ENCODE results near the gene COBLL1. TPM values are rescaled to one million over a fixed set of nuclear protein-coding genes. Genes with fewer than 3 reads are reported as not detected.
"Not testable (repeated sequence)": the region's sequence is repeated elsewhere in the genome, so short reads cannot be mapped to it uniquely, and the experiment has no call there.

The COBLL1 gene
- total RNA-seq, 4 donors from 2014 or later, result 41.4 to 66.0 (median 61.9) TPM

GRCh38 chr2:164766216-164766953 lies 75.2 kb downstream of the COBLL1 start:
- Histone ChIP-seq H3K36me3 (no peaks in the 10 kb centered on the region), H3K4me3 (no peak overlapping the region), H3K9me3 (no peaks in the 10 kb centered on the region), H3K27me3 (no peaks in the 10 kb centered on the region), H3K4me1 (peaks cover 0 to 14% (median 9%) of the 10 kb centered on the region in 4 donors), H3K27ac (replicated peaks in 1 of 4) (no peak overlapping the region)
- WGBS, result 97% methylated on average over 4 of the region's 4 CpGs
- intact Hi-C loops (cut with DNase I), result no loop called here
- TF ChIP-seq EP300 (IDR thresholded peaks at IDR 0.05) (no peak), POLR2A (IDR thresholded peaks at IDR 0.05; ENCODE audit: low read depth) (no peak), POLR2AphosphoS5 (IDR thresholded peaks at IDR 0.05) (no peak), CTCF (IDR thresholded peaks at IDR 0.05) (no peak)
- no peak for DNase-seq (ENCODE audit: extremely low spot score)

- Histone ChIP-seq H3K27ac (replicated peaks in 1 of 4) (no peak overlapping the region), H3K36me3 (no peaks in the 10 kb centered on the region), H3K27me3 (no peaks in the 10 kb centered on the region), H3K4me1 (peaks cover 0 to 16% (median 11%) of the 10 kb centered on the region in 4 donors), H3K4me3 (no peak overlapping the region), H3K9me3 (no peaks in the 10 kb centered on the region)
- TF ChIP-seq EP300 (IDR thresholded peaks at IDR 0.05), result no peak
- intact Hi-C loops (cut with DNase I), result no loop called here
- 94% methylated on average over 3 of the region's 3 CpGs for WGBS
- no peak for DNase-seq (ENCODE audit: extremely low spot score)
Measured at GRCh38 chr2:164764996-164765395, 76.6 kb downstream of the COBLL1 start.

- 79% methylated on average over 1 of the region's 1 CpG for WGBS
- intact Hi-C loops (cut with DNase I), result no loop called here
- no peak overlapping the region for H3K27ac ChIP-seq (replicated peaks in 1 of 4)
- H3K36me3 ChIP-seq, result no peaks in the 10 kb centered on the region
- no peak for TF ChIP-seq POLR2A (IDR thresholded peaks at IDR 0.05; ENCODE audit: low read depth)
- TF ChIP-seq CTCF (IDR thresholded peaks at IDR 0.05), result no peak
- H3K4me3 ChIP-seq, result no peak overlapping the region
- H3K4me1 ChIP-seq, result peaks cover 0 to 20% (median 10%) of the 10 kb centered on the region in 4 donors
- H3K9me3 ChIP-seq, result no peaks in the 10 kb centered on the region
- no peaks in the 10 kb centered on the region for H3K27me3 ChIP-seq
- no peak for DNase-seq (ENCODE audit: extremely low spot score)
Measured at GRCh38 chr2:164764474-164764873, 77.1 kb downstream of the COBLL1 start.

- Histone ChIP-seq H3K4me3 (no peak overlapping the region), H3K4me1 (peaks cover 0 to 23% (median 11%) of the 10 kb centered on the region in 4 donors), H3K36me3 (no peaks in the 10 kb centered on the region), H3K27me3 (no peaks in the 10 kb centered on the region), H3K27ac (replicated peaks in 1 of 4) (no peak overlapping the region), H3K9me3 (no peaks in the 10 kb centered on the region)
- 98% methylated on average over 5 of the region's 5 CpGs for WGBS
- no peak for TF ChIP-seq POLR2A (IDR thresholded peaks at IDR 0.05; ENCODE audit: low read depth)
- no peak for TF ChIP-seq EP300 (IDR thresholded peaks at IDR 0.05)
- no peak for TF ChIP-seq POLR2AphosphoS5 (IDR thresholded peaks at IDR 0.05)
- no peak for TF ChIP-seq CTCF (IDR thresholded peaks at IDR 0.05)
- DNase-seq (ENCODE audit: extremely low spot score), result no peak
- intact Hi-C loops (cut with DNase I), result no loop called here
Measured at GRCh38 chr2:164763431-164763830, 78.2 kb downstream of the COBLL1 start.

- Histone ChIP-seq H3K27ac (replicated peaks in 1 of 4) (no peak overlapping the region), H3K9me3 (no peaks in the 10 kb centered on the region), H3K36me3 (no peaks in the 10 kb centered on the region), H3K4me3 (no peak overlapping the region), H3K27me3 (no peaks in the 10 kb centered on the region), H3K4me1 (peaks cover 5 to 36% (median 8%) of the 10 kb centered on the region in 4 donors)
- DNase-seq (ENCODE audit: extremely low spot score), result no peak
- intact Hi-C loops (cut with DNase I), result no loop called here
- WGBS, result 77% methylated on average over 1 of the region's 1 CpG
- TF ChIP-seq POLR2A (IDR thresholded peaks at IDR 0.05; ENCODE audit: low read depth), result no peak
Measured at GRCh38 chr2:164761737-164762460, 79.7 kb downstream of the COBLL1 start.

GRCh38 chr2:164761201-164761600 lies 80.4 kb downstream of the COBLL1 start:
- H3K9me3 ChIP-seq; H3K27ac ChIP-seq (replicated peaks in 1 of 4); DNase-seq (ENCODE audit: extremely low spot score); intact Hi-C loops (cut with DNase I); H3K36me3 ChIP-seq; H3K27me3 ChIP-seq; H3K4me3 ChIP-seq: not testable (repeated sequence)
- H3K4me1 ChIP-seq, result peaks cover 6 to 43% (median 8%) of the 10 kb centered on the region in 4 donors
- 97% methylated on average over 9 of the region's 9 CpGs for WGBS
